LNCaP clone FGC (cell line): Measurements from ENCODE around the gene MATCAP1.
A peak's percentile ranks its signal among the peaks of the same experiment; 100 is the strongest.

ENCODE experiments used
- DNase-seq: peaks from one replicate; pipeline ENCODE4 v3.0.0-alpha.2; 2011; ENCODE audit warnings: low read depth
- H3K4me3 ChIP-seq: 2 replicates; pipeline ENCODE4 v1.5.1; 2011; ENCODE audit warnings: mild to moderate bottlenecking, low read depth, low read length, control low read depth
- CTCF ChIP-seq: IDR thresholded peaks from 2 replicates; pipeline ENCODE4 v1.5.1; 2012; ENCODE audit warnings: mild to moderate bottlenecking; ENCODE audit not compliant: control insufficient read depth, insufficient read depth; ENCODE audit errors: extremely low read depth

MATCAP1 gene

GRCh38 chr16:67212766-67213165 lies 29.0 kb upstream of the MATCAP1 start:
- no peak for TF ChIP-seq CTCF
- no peak overlapping the region for H3K4me3 ChIP-seq
- no peak for DNase-seq

- no peak for DNase-seq
- H3K4me3 ChIP-seq = no peak overlapping the region
- TF ChIP-seq CTCF = no peak
These were observed 27.9 kb upstream of the MATCAP1 start for GRCh38 chr16:67211674-67212073.

- no peak for DNase-seq
- TF ChIP-seq CTCF = no peak
- no peak overlapping the region for H3K4me3 ChIP-seq
These were observed 26.5 kb upstream of the MATCAP1 start for GRCh38 chr16:67210069-67210937.

- H3K4me3 ChIP-seq = no peak overlapping the region
- DNase-seq = no peak
- no peak for TF ChIP-seq CTCF
These were observed 25.8 kb upstream of the MATCAP1 start for GRCh38 chr16:67209565-67209964.

GRCh38 chr16:67208154-67208896 lies 24.6 kb upstream of the MATCAP1 start:
- TF ChIP-seq CTCF = no peak
- no peak overlapping the region for H3K4me3 ChIP-seq
- no peak for DNase-seq

GRCh38 chr16:67207249-67208091 lies 23.7 kb upstream of the MATCAP1 start:
- DNase-seq = peak; percentile 71
- TF ChIP-seq CTCF = no peak

More at GRCh38 chr16:67207249-67208091, 23.7 kb upstream of the MATCAP1 start:
- H3K4me3 ChIP-seq = 0 out of 2 replicates have a peak overlapping the region, but pooled peaks have one; percentile 17
